PFSK-1 (cell line): ENCODE data around the gene CYP1A1. TPM values are rescaled to one million over a fixed set of nuclear protein-coding genes. Genes with fewer than 3 reads are reported as not detected.

Experiments
- FOXP2 ChIP-seq: optimal IDR thresholded peaks from 2 replicates; pipeline ENCODE3; 2011; ENCODE audit warnings: borderline replicate concordance, control low read depth, inconsistent platforms; ENCODE audit not compliant: insufficient read depth; ENCODE audit errors: extremely low read length, extremely low read depth
- POLR2AphosphoS5 ChIP-seq: IDR thresholded peaks from 2 replicates; pipeline ENCODE4 v1.6.1; 2012; ENCODE audit warnings: low read depth, mild to moderate bottlenecking, control low read depth, low read length, moderate library complexity
- SIN3A ChIP-seq: IDR thresholded peaks from 2 replicates; pipeline ENCODE4 v1.6.1; 2012; ENCODE audit warnings: mild to moderate bottlenecking, low read length, moderate library complexity, borderline replicate concordance; ENCODE audit not compliant: insufficient read depth
- TAF1 ChIP-seq: IDR thresholded peaks from 2 replicates; pipeline ENCODE4 v1.6.1; 2012; ENCODE audit warnings: low read length, control low read depth, borderline replicate concordance; ENCODE audit not compliant: insufficient read depth
- polyA plus RNA-seq: library from polyadenylated mRNA; unstranded; fragments of >200 nt; gene quantifications from one replicate; pipeline ENCODE4 v1.2.1, GENCODE V29; 2012; ENCODE audit warnings: low read depth, missing spikeins; ENCODE audit not compliant: insufficient read length
- TF ChIP-seq, protein P1 (sequence below), 2 experiments: IDR thresholded peaks; 2 replicates each; pipeline versions ENCODE4 v1.6.1 to v1.8.0; 2011 to 2012; ENCODE audit warnings: low read depth in 2 of 2, low read length in 2 of 2, control low read depth in 1 of 2, inconsistent platforms in 1 of 2, mild to moderate bottlenecking in 1 of 2, moderate library complexity in 1 of 2; ENCODE audit not compliant: insufficient read depth in 1 of 2

The CYP1A1 gene
- polyA plus RNA-seq = 3.0 TPM

- TF ChIP-seq SIN3A (no peak), POLR2AphosphoS5 (no peak), FOXP2 (no peak), TAF1 (no peak)
- TF ChIP-seq, protein P1, sequence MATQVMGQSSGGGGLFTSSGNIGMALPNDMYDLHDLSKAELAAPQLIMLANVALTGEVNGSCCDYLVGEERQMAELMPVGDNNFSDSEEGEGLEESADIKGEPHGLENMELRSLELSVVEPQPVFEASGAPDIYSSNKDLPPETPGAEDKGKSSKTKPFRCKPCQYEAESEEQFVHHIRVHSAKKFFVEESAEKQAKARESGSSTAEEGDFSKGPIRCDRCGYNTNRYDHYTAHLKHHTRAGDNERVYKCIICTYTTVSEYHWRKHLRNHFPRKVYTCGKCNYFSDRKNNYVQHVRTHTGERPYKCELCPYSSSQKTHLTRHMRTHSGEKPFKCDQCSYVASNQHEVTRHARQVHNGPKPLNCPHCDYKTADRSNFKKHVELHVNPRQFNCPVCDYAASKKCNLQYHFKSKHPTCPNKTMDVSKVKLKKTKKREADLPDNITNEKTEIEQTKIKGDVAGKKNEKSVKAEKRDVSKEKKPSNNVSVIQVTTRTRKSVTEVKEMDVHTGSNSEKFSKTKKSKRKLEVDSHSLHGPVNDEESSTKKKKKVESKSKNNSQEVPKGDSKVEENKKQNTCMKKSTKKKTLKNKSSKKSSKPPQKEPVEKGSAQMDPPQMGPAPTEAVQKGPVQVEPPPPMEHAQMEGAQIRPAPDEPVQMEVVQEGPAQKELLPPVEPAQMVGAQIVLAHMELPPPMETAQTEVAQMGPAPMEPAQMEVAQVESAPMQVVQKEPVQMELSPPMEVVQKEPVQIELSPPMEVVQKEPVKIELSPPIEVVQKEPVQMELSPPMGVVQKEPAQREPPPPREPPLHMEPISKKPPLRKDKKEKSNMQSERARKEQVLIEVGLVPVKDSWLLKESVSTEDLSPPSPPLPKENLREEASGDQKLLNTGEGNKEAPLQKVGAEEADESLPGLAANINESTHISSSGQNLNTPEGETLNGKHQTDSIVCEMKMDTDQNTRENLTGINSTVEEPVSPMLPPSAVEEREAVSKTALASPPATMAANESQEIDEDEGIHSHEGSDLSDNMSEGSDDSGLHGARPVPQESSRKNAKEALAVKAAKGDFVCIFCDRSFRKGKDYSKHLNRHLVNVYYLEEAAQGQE (IDR thresholded peaks at IDR 0.05; ENCODE audit: insufficient read depth in 1 of 2, low read depth in 2 of 2, low read length in 2 of 2) = no peak
These were observed at the start of gene CYP1A1 for GRCh38 chr15:74725225-74725774. CYP1A1 (minus strand) TSS chr15:74725528; CDS start chr15:74723097, 2,431 bp downstream.

DNA sequence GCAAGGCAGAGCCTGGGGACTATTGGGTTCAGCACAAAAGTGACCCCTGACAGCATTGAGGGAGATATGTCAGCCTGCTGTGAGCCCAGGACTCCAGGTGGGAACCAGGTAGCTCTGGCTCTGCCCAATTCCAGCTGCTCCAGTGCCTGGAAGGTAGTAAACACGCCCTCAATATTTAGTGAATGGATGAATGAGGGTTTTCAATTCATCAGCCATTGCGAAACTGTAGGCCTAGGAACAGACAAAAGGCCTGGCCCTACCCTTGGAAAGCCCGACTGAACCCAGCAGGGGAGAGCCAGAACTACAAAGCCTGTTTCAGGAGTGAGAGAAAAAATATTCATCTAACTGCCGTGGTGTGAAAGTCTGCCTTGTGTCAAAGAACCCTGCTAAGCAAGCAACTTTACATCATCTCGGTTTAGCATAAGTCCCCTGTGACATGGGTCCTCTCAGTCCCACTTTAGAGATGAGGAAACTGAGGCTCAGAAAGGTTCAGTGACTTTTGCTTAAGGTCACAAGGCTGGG, 48.5 kb upstream of the CYP1A1 start:
- TF ChIP-seq, protein P1 (IDR thresholded peaks at IDR 0.05; ENCODE audit: insufficient read depth in 1 of 2, low read depth in 2 of 2, low read length in 2 of 2) = no peak
- TF ChIP-seq FOXP2 (no peak), TAF1 (no peak)

DNA sequence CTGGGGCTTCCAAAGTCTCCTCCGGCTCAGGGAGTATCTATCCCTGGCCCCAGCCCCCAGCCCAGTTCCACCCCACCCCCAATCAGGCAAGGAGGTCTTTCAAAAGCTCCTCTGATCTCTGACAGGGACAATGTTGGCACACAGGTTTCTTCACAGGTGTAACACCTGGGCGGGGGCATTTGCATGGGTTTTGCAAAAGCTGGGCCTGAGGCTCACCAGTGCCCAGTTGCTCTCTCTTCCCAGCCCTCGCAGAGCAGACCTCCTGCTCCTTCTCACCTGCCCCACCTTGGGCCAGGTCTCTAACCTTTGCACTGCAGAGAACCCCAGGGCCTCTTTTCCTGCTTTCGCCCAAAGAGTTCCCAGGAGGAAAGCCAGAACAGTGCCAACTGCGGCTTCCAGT, 48.0 kb upstream of the CYP1A1 start:
- TF ChIP-seq, protein P1 (IDR thresholded peaks at IDR 0.05; ENCODE audit: insufficient read depth in 1 of 2, low read depth in 2 of 2, low read length in 2 of 2) = no peak
- TF ChIP-seq POLR2AphosphoS5 (no peak), TAF1 (no peak), FOXP2 (no peak), SIN3A (no peak)

GRCh38 chr15:74770211-74770903, 45.0 kb upstream of the CYP1A1 start:
- TF ChIP-seq, protein P1 (IDR thresholded peaks at IDR 0.05; ENCODE audit: insufficient read depth in 1 of 2, low read depth in 2 of 2, low read length in 2 of 2) = no peak
- TF ChIP-seq POLR2AphosphoS5 (no peak), FOXP2 (no peak), SIN3A (no peak), TAF1 (no peak)
